Calu3 (cell line): ENCODE results near the gene ZBED4. TPM values are rescaled to one million over a fixed set of nuclear protein-coding genes. Genes with fewer than 3 reads are reported as not detected.

Source experiments
- BruUV-seq: library from RNA; stranded (reverse); fragments of 400-500 nt; replicated peaks from 2 replicates; lab custom pipeline; 2021; lab: Mats Ljungman, UMichigan
- CTCF ChIA-PET: fragments of 300-600 bp; sonication (Branson Sonifier 250); formaldehyde crosslinking; loops from one replicate; lab custom pipeline; 2022; ENCODE audit warnings: antibody characterized with exemption; lab: Charles Lee
- DNase-seq: peaks from one replicate; pipeline ENCODE4 v3.0.0; 2022
- H3K27ac Mint-ChIP-seq: one replicate; pipeline ENCODE4 v1.8.0; 2022; ENCODE audit warnings: mixed read lengths; ENCODE audit not compliant: unreplicated experiment
- H3K27me3 Mint-ChIP-seq: one replicate; pipeline ENCODE4 v1.8.0; 2022; ENCODE audit warnings: mixed read lengths; ENCODE audit not compliant: unreplicated experiment
- H3K36me3 Mint-ChIP-seq: one replicate; pipeline ENCODE4 v1.8.0; 2022; ENCODE audit warnings: mild to moderate bottlenecking, moderate library complexity, mixed read lengths; ENCODE audit not compliant: insufficient read depth, unreplicated experiment
- H3K4me1 Mint-ChIP-seq: one replicate; pipeline ENCODE4 v1.8.0; 2022; ENCODE audit warnings: mild to moderate bottlenecking, low read depth, mixed read lengths; ENCODE audit not compliant: unreplicated experiment
- H3K4me3 Mint-ChIP-seq: one replicate; pipeline ENCODE4 v1.8.0; 2022; ENCODE audit warnings: mild to moderate bottlenecking, low read depth, moderate library complexity, mixed read lengths; ENCODE audit not compliant: unreplicated experiment
- H3K9me3 Mint-ChIP-seq: one replicate; pipeline ENCODE4 v1.8.0; 2022; ENCODE audit warnings: low read depth, mixed read lengths; ENCODE audit not compliant: unreplicated experiment
- CTCF ChIP-seq: fragments of 200-600 bp; IDR thresholded peaks from one replicate; pipeline ENCODE4 v1.8.0; 2022; ENCODE audit warnings: antibody characterized with exemption; ENCODE audit not compliant: unreplicated experiment
- intact Hi-C: fragments of 100-400 bp; cut with micrococcal nuclease; formaldehyde crosslinking; loops from one replicate; pipeline ENCODE4 v1.10.0; 2022; ENCODE audit not compliant: unreplicated experiment
- total RNA-seq: library from RNA; stranded (reverse); gene quantifications from 2 replicates; pipeline ENCODE4 v1.2.3, GENCODE V29; 2022

Gene ZBED4
- total RNA-seq, 1 experiment from 2014 or later, result 30.0 TPM

- no peak for DNase-seq
- intact Hi-C loops, result no loop called here
- no peak for TF ChIP-seq CTCF
- Mint-ChIP-seq H3K36me3 (peaks cover 60% of the 10 kb centered on the region), H3K9me3 (no peaks in the 10 kb centered on the region), H3K4me3 (no peak overlapping the region), H3K4me1 (no peaks in the 10 kb centered on the region), H3K27ac (no peak overlapping the region), H3K27me3 (no peaks in the 10 kb centered on the region)
- CTCF ChIA-PET, result interaction anchor here (0.7 kb wide), 1 partner anchor 12 kb away, joined by 5 read pairs; no protein-coding TSS in a partner anchor
- no TSS peak for BruUV-seq
These were observed 43.5 kb downstream of the ZBED4 start for GRCh38 chr22:49897015-49897684.

GRCh38 chr22:49899530-49899929, 45.9 kb downstream of the ZBED4 start:
- Mint-ChIP-seq H3K27ac (no peak overlapping the region), H3K9me3 (no peaks in the 10 kb centered on the region), H3K36me3 (peaks cover 68% of the 10 kb centered on the region), H3K4me1 (no peaks in the 10 kb centered on the region), H3K4me3 (no peak overlapping the region), H3K27me3 (no peaks in the 10 kb centered on the region)
- no peak for DNase-seq
- intact Hi-C loops, result no loop called here
- TF ChIP-seq CTCF, result no peak
- CTCF ChIA-PET, result interaction anchor here (0.7 kb wide), 1 partner anchor 382 kb away, joined by 4 read pairs; no protein-coding TSS in a partner anchor
- BruUV-seq, result no TSS peak

GRCh38 chr22:49900441-49901230, 47.0 kb downstream of the ZBED4 start:
- Mint-ChIP-seq H3K36me3 (peaks cover 72% of the 10 kb centered on the region), H3K4me3 (no peak overlapping the region), H3K9me3 (no peaks in the 10 kb centered on the region), H3K27me3 (no peaks in the 10 kb centered on the region), H3K27ac (peak overlapping the region; percentile 70), H3K4me1 (no peaks in the 10 kb centered on the region)
- TF ChIP-seq CTCF, result no peak
- no TSS peak for BruUV-seq
- CTCF ChIA-PET, result interaction anchor here (0.6 kb wide), 1 partner anchor 8 kb away, joined by 5 read pairs; no protein-coding TSS in a partner anchor
- intact Hi-C loops, result no loop called here
- no peak for DNase-seq

- Mint-ChIP-seq H3K27me3 (no peaks in the 10 kb centered on the region), H3K4me1 (no peaks in the 10 kb centered on the region), H3K36me3 (peaks cover 76% of the 10 kb centered on the region), H3K9me3 (no peaks in the 10 kb centered on the region), H3K27ac (peak overlapping the region; percentile 70), H3K4me3 (no peak overlapping the region)
- no peak for DNase-seq
- no TSS peak for BruUV-seq
- TF ChIP-seq CTCF, result no peak
- intact Hi-C loops, result no loop called here
- CTCF ChIA-PET, result no interaction called here
These were observed 47.8 kb downstream of the ZBED4 start for GRCh38 chr22:49901457-49901856.
